HCT116 (cell line): ENCODE measurements around the gene ZSCAN21.

Experiments
- EGR1 ChIP-seq: IDR thresholded peaks from 2 replicates; pipeline ENCODE4 v1.6.1; 2012; ENCODE audit warnings: low read depth
- EZH2 ChIP-seq: fragments of 200-600 bp; sonication (generic); IDR thresholded peaks from 2 replicates; pipeline ENCODE4 v1.6.1; 2017; ENCODE audit warnings: antibody characterized with exemption, mixed run types
- EZH2phosphoT487 ChIP-seq: fragments of 200-600 bp; IDR thresholded peaks from 2 replicates; pipeline ENCODE4 v1.6.1; 2018; ENCODE audit warnings: antibody characterized with exemption, borderline replicate concordance
- JUND ChIP-seq: IDR thresholded peaks from 2 replicates; pipeline ENCODE4 v1.6.1; 2012
- MAX ChIP-seq: IDR thresholded peaks from 2 replicates; pipeline ENCODE4 v1.6.1; 2012
- POLR2A ChIP-seq: IDR thresholded peaks from 2 replicates; pipeline ENCODE4 v1.7.0; 2011; ENCODE audit warnings: borderline replicate concordance; ENCODE audit not compliant: insufficient read depth, insufficient read length; ENCODE audit errors: extremely low read depth
- POLR2AphosphoS5 ChIP-seq: IDR thresholded peaks from 2 replicates; pipeline ENCODE4 v1.6.1; 2011; ENCODE audit warnings: mild to moderate bottlenecking, low read depth, low read length, moderate library complexity
- REST ChIP-seq: IDR thresholded peaks from 2 replicates; pipeline ENCODE4 v1.6.1; 2012; ENCODE audit warnings: low read depth
- TCF7L2 ChIP-seq: IDR thresholded peaks from 2 replicates; pipeline ENCODE4 v1.7.0; 2011; ENCODE audit warnings: borderline replicate concordance, inconsistent platforms; ENCODE audit not compliant: insufficient read depth, insufficient read length; ENCODE audit errors: extremely low read depth
- ZBTB33 ChIP-seq: IDR thresholded peaks from 2 replicates; pipeline ENCODE4 v1.6.1; 2011; ENCODE audit warnings: mild to moderate bottlenecking, low read length, moderate library complexity; ENCODE audit not compliant: insufficient replicate concordance; ENCODE audit errors: extremely low read depth
- ZNF274 ChIP-seq: fragments of 200-500 bp; sonication (Bioruptor generic); IDR thresholded peaks from 2 replicates; pipeline ENCODE4 v1.6.1; 2014; ENCODE audit warnings: mild to moderate bottlenecking, low read depth, low read length, inconsistent platforms
- TF ChIP-seq, protein P1 (sequence below), 3 experiments: fragments of 200-600 bp in 1 of 3; sonication (generic) in 1 of 3; IDR thresholded peaks in 2 of 3; conservative IDR thresholded peaks in 1 of 3; 2 replicates each; pipeline ENCODE4 v1.5.1; 2012 to 2017; ENCODE audit warnings: low read depth in 2 of 3, low read length in 2 of 3, antibody characterized with exemption in 1 of 3, borderline replicate concordance in 1 of 3, control low read depth in 1 of 3, mild to moderate bottlenecking in 1 of 3, mixed read lengths in 1 of 3, mixed run types in 1 of 3, moderate library complexity in 1 of 3; ENCODE audit not compliant: insufficient read depth in 1 of 3
- TF ChIP-seq, protein P2 (sequence below): IDR thresholded peaks from 2 replicates; pipeline ENCODE4 v1.6.1; 2012

GRCh38 chr7:100003711-100004661 is 45.6 kb upstream of the ZSCAN21 start:
- TF ChIP-seq, protein P1, sequence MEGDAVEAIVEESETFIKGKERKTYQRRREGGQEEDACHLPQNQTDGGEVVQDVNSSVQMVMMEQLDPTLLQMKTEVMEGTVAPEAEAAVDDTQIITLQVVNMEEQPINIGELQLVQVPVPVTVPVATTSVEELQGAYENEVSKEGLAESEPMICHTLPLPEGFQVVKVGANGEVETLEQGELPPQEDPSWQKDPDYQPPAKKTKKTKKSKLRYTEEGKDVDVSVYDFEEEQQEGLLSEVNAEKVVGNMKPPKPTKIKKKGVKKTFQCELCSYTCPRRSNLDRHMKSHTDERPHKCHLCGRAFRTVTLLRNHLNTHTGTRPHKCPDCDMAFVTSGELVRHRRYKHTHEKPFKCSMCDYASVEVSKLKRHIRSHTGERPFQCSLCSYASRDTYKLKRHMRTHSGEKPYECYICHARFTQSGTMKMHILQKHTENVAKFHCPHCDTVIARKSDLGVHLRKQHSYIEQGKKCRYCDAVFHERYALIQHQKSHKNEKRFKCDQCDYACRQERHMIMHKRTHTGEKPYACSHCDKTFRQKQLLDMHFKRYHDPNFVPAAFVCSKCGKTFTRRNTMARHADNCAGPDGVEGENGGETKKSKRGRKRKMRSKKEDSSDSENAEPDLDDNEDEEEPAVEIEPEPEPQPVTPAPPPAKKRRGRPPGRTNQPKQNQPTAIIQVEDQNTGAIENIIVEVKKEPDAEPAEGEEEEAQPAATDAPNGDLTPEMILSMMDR (IDR thresholded peaks at IDR 0.05 in 2 of 3, conservative IDR thresholded peaks at IDR 0.05 in 1 of 3; ENCODE audit: borderline replicate concordance in 1 of 3, insufficient read depth in 1 of 3, low read depth in 2 of 3, low read length in 2 of 3): no peak
- no peak for TF ChIP-seq POLR2A
- no peak for TF ChIP-seq MAX
- TF ChIP-seq ZNF274: no peak
- TF ChIP-seq POLR2AphosphoS5: no peak
- no peak for TF ChIP-seq JUND
- TF ChIP-seq REST: no peak
- no peak for TF ChIP-seq EGR1
- TF ChIP-seq EZH2: no peak
- TF ChIP-seq, protein P2, sequence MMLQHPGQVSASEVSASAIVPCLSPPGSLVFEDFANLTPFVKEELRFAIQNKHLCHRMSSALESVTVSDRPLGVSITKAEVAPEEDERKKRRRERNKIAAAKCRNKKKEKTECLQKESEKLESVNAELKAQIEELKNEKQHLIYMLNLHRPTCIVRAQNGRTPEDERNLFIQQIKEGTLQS: no peak
- no peak for TF ChIP-seq ZBTB33
- TF ChIP-seq EZH2phosphoT487: no peak
- no peak for TF ChIP-seq TCF7L2
